HG03565 (cell line): ENCODE data around the gene GAPDHS.

ENCODE experiments used
- ATAC-seq: cut with Tn5 transposase; IDR thresholded peaks from one replicate; pipeline ENCODE4 v1.9.1; 2021; ENCODE audit warnings: mild to moderate bottlenecking, moderate library complexity; ENCODE audit not compliant: unreplicated experiment

GAPDHS gene

DNA sequence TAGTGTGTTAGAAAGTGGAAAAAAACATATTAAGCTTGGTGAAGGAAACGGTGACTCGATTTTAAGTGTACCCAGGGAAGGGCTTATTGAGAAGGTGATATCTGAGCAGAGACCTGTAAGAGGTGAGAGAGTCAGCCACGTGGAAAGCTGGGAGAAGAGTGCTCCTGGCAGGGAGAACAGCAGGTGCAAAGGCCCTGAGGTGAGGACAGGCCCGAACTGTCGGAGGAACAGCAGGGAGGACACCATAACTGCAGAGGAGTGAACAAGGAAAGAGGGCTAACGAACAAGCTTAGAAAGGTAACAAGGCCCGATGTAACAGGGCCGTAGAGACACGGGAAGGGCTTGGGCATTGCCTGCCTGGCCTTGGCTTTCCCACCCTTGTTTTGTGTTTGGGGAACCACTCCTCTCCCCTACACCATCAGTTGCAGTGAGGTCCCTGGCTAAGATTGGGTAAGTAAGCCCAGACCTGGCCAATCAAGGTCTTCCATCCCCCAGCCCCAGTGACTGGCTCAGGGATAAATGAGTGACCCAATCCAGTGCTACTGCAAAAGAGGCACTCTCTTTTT is 22.9 kb downstream of the GAPDHS start:
- no peak for ATAC-seq

GRCh38 chr19:35556846-35557538 is 23.7 kb downstream of the GAPDHS start:
- ATAC-seq, result no peak

DNA sequence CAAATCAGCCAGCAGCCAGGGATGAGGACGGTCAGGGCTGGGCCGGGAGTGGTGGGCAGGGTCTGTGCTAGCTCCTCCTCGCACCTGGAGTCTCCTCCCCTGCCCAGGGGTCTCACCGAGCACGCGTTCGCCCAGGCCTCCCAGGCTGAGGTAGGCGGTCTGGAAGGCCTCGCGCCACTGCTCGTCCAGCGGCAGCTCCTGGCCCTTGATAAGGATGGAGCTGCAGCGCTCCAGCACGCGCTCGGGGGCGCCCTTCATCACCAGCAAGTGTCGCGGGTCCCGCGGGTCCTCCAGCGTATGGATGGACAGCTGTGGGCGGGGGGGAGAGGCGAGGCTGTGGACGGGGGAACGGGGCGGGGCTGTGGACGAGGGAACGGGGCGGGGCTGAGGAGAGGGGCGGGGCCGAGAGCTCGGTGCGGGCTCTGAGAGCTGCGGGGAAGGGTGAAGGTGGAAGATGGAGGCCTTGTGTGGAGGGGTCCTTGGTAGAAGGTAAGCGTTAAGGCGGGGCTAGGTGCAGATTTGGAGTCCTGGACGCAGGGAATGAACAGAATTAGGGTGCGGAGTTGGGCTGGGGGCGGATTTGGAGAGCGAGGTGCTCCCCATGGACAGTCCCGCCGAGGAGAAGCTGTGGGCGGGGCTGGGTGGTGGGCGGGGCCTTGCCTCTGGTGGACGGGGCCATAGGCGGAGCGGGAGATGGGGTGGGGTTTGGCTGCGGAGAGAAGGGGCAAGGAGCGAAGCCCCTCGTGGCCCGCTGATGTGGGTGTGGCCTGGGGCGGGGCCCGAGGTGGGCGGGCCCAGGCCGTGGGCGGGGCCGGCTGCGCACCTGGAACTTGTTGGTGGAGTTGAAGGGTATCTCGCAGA is 24.5 kb downstream of the GAPDHS start:
- ATAC-seq, result no peak

DNA sequence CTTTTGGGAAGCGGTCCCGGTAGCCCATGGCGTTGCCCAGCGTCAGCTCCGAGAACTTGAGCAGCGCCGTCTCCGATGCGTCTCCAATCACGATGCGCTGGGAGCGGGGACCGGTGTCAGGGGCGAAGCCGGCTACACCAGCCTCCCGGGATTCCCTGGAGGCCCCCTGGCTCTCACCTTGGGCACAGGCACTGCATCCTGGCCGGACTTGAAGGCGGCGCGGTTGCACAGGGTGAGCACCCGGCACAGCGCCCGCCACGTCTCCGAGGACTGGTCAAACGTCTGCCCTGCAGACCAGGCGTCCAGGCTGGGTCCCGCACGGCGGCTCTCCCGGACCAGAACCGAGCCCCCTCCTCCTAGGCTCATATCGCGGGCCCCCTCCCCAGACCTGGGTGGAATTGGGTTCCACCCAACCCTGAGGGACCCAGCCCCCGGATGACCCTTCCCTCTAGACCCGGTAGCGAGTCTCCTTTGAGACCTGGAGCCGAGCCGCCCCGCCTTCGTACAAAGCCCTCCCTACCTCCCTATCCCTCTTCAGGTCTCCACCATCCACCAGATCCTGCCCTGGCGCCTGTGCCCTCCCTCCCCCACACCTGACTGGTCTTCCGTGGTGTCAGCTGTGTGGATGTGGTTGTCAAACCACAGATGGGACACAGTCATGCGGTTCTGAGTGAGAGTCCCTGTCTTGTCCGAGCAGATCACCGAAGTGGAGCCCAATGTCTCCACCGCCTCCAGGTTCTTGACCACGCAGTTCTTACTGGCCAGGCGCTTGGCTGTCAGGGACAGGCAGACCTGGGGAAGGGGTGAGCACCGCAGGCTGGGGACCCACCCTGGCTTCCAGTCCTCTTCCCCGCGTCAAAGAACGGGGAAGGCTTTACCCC is 25.4 kb downstream of the GAPDHS start:
- ATAC-seq, result no peak

- ATAC-seq, result no peak
Measured at GRCh38 chr19:35559281-35559659, 26.0 kb downstream of the GAPDHS start.

GRCh38 chr19:35559781-35560180 is 26.5 kb downstream of the GAPDHS start:
- no peak for ATAC-seq

- no peak for ATAC-seq
Measured at GRCh38 chr19:35560271-35560670, 27.0 kb downstream of the GAPDHS start.

DNA sequence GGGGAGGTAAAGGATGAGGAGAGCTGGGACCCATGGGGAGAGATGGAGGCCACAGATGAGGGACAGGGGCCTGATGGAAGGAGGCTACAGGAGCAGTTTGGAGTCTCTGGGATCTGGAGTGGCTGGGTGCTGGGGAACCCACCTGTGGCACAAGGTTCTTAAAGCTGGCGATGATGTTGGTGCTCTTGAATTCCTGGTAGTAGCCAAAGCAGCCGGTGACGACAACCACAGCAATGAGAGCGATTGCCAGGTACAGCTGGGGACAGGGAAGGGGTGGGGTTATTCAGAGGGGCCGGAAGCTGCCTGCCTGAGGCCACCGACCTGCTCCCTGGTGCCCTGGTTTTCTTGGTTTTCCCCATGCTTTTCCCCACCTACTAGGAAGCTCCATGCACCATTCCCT is 27.4 kb downstream of the GAPDHS start:
- no peak for ATAC-seq

GRCh38 chr19:35561436-35561835 is 28.2 kb downstream of the GAPDHS start:
- ATAC-seq, result no peak

- no peak for ATAC-seq
Measured at GRCh38 chr19:35562336-35562735, 29.1 kb downstream of the GAPDHS start.

DNA sequence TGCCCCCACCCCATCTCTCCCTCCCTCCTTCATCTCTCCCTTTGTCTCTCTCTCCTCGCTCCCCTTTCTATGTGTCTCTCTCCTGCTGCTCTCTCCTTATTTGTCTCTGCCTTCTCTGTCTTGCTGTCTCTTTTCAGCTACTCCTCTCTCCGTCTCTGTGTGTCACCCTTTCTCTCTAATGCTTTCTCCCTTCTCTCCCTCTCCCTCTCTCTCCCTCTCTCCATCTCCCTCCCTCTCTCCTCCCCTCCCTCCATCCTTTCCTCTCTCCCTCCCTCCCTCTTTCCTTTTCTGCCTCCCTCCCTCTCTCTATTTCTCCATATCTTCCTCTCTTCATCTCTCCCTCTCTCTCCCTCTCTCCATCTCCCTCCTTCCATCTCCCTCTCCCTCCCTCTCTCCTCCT is 29.5 kb downstream of the GAPDHS start:
- ATAC-seq, result no peak

GRCh38 chr19:35563207-35563829 is 30.1 kb downstream of the GAPDHS start, which contains the start of gene ATP4A:
ATP4A (minus strand) TSS chr19:35563658; CDS start chr19:35563629, 29 bp downstream.
- ATAC-seq, result no peak

DNA sequence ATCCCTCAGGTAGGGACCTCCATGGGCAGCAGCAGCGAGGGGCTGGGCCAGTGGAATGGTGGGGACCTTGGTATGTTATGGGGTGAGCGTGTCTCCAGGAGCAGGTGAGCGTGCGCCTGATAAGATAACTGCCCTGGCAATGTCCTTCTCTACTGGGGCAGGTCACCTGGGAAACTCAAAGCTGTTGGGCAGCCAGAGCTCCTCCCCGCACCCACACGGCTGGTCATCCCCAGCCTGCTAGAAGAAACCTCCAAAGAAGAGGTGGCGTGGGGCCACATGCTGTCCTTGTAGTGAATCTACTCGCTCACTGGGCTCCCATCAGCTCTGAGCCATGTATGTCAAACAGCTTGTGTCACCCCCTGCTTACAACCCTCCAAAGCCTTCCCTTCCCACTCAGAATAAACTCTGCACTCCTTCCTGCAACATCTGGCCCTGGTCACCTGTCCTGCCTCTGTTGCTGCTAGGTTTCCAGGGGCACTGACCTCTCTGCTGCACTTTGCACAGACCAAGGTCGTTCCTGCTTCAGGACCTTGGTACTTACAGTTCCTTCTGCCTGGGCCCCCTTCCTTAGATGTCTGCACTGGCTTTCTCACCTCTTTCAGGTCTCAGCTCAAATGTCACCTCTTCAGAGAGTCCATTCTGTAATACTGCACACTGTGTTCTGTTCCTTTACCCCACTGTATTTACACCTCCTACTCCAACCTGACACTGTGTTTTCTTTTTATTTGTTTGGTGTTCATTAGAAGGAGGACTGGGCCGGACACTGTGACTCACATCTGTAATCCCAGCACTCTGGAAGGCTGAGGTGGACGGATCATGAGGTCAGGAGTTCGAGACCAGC is 32.0 kb downstream of the GAPDHS start:
- ATAC-seq, result no peak

DNA sequence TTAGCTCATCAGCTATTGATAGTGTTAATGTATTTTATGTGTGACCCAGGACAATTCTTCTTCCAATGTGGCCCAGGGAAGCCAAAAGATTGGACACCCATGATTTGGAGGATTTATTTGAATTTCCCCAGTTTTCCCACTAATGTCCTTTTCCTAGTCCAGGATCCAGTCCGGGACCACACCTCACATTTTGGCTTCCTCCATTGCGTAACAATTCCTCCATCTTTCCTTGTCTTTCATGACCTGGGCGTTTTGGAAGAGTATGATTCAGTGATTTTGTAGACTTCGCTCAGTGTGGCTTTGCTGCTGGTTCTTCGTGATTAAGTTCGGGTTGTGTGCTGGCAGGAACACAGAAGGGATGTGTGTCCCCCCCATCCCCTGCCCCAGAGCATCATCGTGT is 33.5 kb downstream of the GAPDHS start:
- no peak for ATAC-seq

- no peak for ATAC-seq
Measured at GRCh38 chr19:35569281-35569781, 36.1 kb downstream of the GAPDHS start.

DNA sequence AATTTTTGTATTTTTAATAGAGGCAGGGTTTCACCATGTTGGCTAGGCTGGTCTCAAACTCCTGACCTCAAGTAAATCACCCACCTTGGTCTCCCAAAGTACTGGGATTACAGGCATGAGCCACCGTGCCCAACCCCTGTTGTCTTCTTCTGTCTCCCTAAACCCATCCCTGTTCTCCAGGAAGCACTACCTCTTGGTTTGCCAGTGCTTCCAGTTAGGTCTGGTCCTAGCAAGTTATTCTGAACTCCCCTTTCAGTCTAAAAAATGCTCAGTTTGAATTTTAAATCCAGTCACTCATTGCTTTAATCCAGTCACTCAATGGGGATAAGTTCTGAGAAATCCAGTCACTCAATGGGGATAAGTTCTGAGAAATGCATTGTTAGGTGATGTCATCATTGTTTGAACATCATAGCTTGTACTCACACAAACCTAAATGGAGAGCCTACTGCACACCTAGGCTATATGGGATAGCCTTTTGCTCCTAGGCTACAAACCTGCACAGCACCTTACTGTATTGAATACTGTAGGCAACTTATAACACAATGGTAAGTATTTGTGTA is 38.2 kb downstream of the GAPDHS start:
- ATAC-seq, result no peak

GRCh38 chr19:35577918-35578317 is 44.7 kb downstream of the GAPDHS start:
- ATAC-seq, result no peak

GRCh38 chr19:35578707-35579106 is 45.5 kb downstream of the GAPDHS start:
- no peak for ATAC-seq

- no peak for ATAC-seq
Measured at GRCh38 chr19:35582760-35583159, 49.5 kb downstream of the GAPDHS start.
